Posterior cingulate gyrus (tissue), 11 donors: ENCODE data around the gene EVL.
"Not testable (repeated sequence)": the region's sequence is repeated elsewhere in the genome, so short reads cannot be mapped to it uniquely, and the experiment has no call there.

ENCODE experiments used
- DNase-seq, 10 donors: peaks; one replicate each; pipeline versions ENCODE4 v3.0.0 to v3.0.0-alpha.2; 2020 to 2021; ENCODE audit warnings: mixed read lengths in 3 of 10
- intact Hi-C: fragments of 100-400 bp; cut with DNase I; formaldehyde crosslinking; loops from one replicate; pipeline ENCODE4 v1.15.1; 2023

The EVL gene

GRCh38 chr14:100064335-100065092, 708 bp upstream of the EVL start:
- DNase-seq, intact Hi-C loops: not testable (repeated sequence)

- no peak for DNase-seq
- intact Hi-C loops = no loop called here
Observed at GRCh38 chr14:100065942-100066574, 836 bp downstream of the EVL start.

- DNase-seq = no peak
- intact Hi-C loops = no loop called here
Observed at GRCh38 chr14:100066962-100067361, 1.7 kb downstream of the EVL start.

GRCh38 chr14:100067481-100067880, 2.3 kb downstream of the EVL start:
- no peak for DNase-seq
- intact Hi-C loops = no loop called here

- intact Hi-C loops = no loop called here
- peak in 7 of 10 donors; percentile 18 to 91 (median 63) for DNase-seq
Observed at GRCh38 chr14:100067971-100068959, 3.0 kb downstream of the EVL start.

- intact Hi-C loops = no loop called here
- no peak for DNase-seq
Observed at GRCh38 chr14:100069161-100069800, 4.1 kb downstream of the EVL start.

- intact Hi-C loops = no loop called here
Observed at GRCh38 chr14:100070310-100070709, 5.1 kb downstream of the EVL start.

GRCh38 chr14:100071545-100071944, 6.3 kb downstream of the EVL start:
- no peak for DNase-seq

More at GRCh38 chr14:100070310-100070709, 5.1 kb downstream of the EVL start:
- no peak for DNase-seq

GRCh38 chr14:100072783-100073346, 7.6 kb downstream of the EVL start:
- intact Hi-C loops = no loop called here
- peak in 1 of 10 donors; percentile 31 for DNase-seq

More at GRCh38 chr14:100071545-100071944, 6.3 kb downstream of the EVL start:
- intact Hi-C loops = no loop called here

- DNase-seq = no peak
- intact Hi-C loops = no loop called here
Observed at GRCh38 chr14:100073576-100074430, 8.6 kb downstream of the EVL start.

- DNase-seq = no peak
- intact Hi-C loops = no loop called here
Observed at GRCh38 chr14:100074431-100075100, 9.3 kb downstream of the EVL start.

- intact Hi-C loops = no loop called here
- no peak for DNase-seq
Observed at GRCh38 chr14:100075681-100076080, 10.5 kb downstream of the EVL start.

GRCh38 chr14:100076133-100076532, 10.9 kb downstream of the EVL start:
- intact Hi-C loops = no loop called here

GRCh38 chr14:100076606-100077005, 11.4 kb downstream of the EVL start:
- intact Hi-C loops = no loop called here
- no peak for DNase-seq

More at GRCh38 chr14:100076133-100076532, 10.9 kb downstream of the EVL start:
- DNase-seq = no peak

- intact Hi-C loops = no loop called here
- no peak for DNase-seq
Observed at GRCh38 chr14:100077441-100077840, 12.2 kb downstream of the EVL start.

GRCh38 chr14:100078216-100078803, 13.1 kb downstream of the EVL start:
- intact Hi-C loops = no loop called here
- DNase-seq = no peak

GRCh38 chr14:100078997-100079725, 13.9 kb downstream of the EVL start:
- peak in 3 of 10 donors; percentile 14 to 89 (median 32) for DNase-seq
- intact Hi-C loops = no loop called here

GRCh38 chr14:100079726-100080005, 14.4 kb downstream of the EVL start:
- intact Hi-C loops = no loop called here
- no peak for DNase-seq
